Astrocyte (in vitro differentiated cells and primary cell): ENCODE results near the gene PLCL1.

Experiments used
- CTCF ChIP-seq: IDR thresholded peaks from 2 replicates; pipeline ENCODE4 v1.5.1; 2011; ENCODE audit warnings: low read depth, mild to moderate bottlenecking, inconsistent platforms, low read length, moderate library complexity; ENCODE audit not compliant: insufficient read depth
- EZH2 ChIP-seq: IDR thresholded peaks from 2 replicates; pipeline ENCODE4 v1.6.1; 2012; ENCODE audit warnings: mild to moderate bottlenecking, low read length, inconsistent platforms; ENCODE audit not compliant: insufficient read depth

GRCh38 chr2:198066597-198066996 is 262.2 kb downstream of the PLCL1 start:
- TF ChIP-seq CTCF: no peak
- no peak for TF ChIP-seq EZH2
